Ovary (tissue), 9 donors: ENCODE results near the gene FAN1. TPM values are rescaled to one million over a fixed set of nuclear protein-coding genes. Genes with fewer than 3 reads are reported as not detected.

Source experiments
- DNase-seq, 5 donors: peaks; one replicate each; pipeline ENCODE4 v3.0.0-alpha.2; 2019 to 2020
- H3K27ac ChIP-seq, 2 donors: fragments of 200-600 bp; one replicate each; pipeline versions ENCODE4 v1.5.1 to v1.8.0; 2019 to 2022
- H3K27me3 ChIP-seq: fragments of 200-600 bp; one replicate; pipeline ENCODE4 v1.8.0; 2022
- H3K36me3 ChIP-seq: fragments of 200-600 bp; sonication (generic); one replicate; pipeline ENCODE4 v1.5.1; 2019
- H3K4me1 ChIP-seq: one replicate; pipeline ENCODE4 v1.8.1; 2013; ENCODE audit warnings: mild to moderate bottlenecking, moderate library complexity; ENCODE audit not compliant: insufficient read depth
- H3K4me3 ChIP-seq: fragments of 200-600 bp; sonication (generic); one replicate; pipeline ENCODE4 v1.5.1; 2017
- H3K9me3 ChIP-seq, 2 donors: fragments of 200-600 bp in 1 of 2; sonication (generic) in 1 of 2; one replicate each; pipeline versions ENCODE4 v1.5.1 to v1.8.1; 2013 to 2019; ENCODE audit warnings: mild to moderate bottlenecking in 1 of 2, moderate library complexity in 1 of 2
- EP300 ChIP-seq: sonication (generic); formaldehyde crosslinking; IDR thresholded peaks from one replicate; pipeline ENCODE4 v1.6.1; 2017; ENCODE audit warnings: antibody characterized with exemption
- POLR2A ChIP-seq: fragments of 450-650 bp; IDR thresholded peaks from one replicate; pipeline ENCODE4 v1.6.1; 2017; ENCODE audit warnings: antibody characterized with exemption, mild to moderate bottlenecking, moderate library complexity
- WGBS, 3 donors: extraction: QIAGEN DNeasy Blood & Tissue Kit in 1 of 3; methylation state at CpG; one replicate each; pipeline versions ENCODE4 v1.1.5 to v1.1.7; 2013 to 2017; 5-methylcytosine and 5-hydroxymethylcytosine counted together
- intact Hi-C, 4 donors: fragments of 100-400 bp; cut with DNase I; formaldehyde crosslinking; loops; one replicate each; pipeline versions ENCODE4 v1.11.0 to v1.15.1; 2022 to 2023
- polyA plus RNA-seq, 2 donors: library from polyadenylated mRNA; stranded (reverse); fragments of 200-250 nt in 1 of 2; fragments of 350-450 nt in 1 of 2; fragmentation: Illumina TruSeq in 1 of 2; extraction: RNeasy Lipid Tissue Mini Kit (QIAGEN cat#74804) in 1 of 2; gene quantifications; one replicate each; pipeline ENCODE4 v1.2.3, GENCODE V29; 2013 to 2014
- total RNA-seq, 7 donors: library from RNA; depleted of rRNA in 2 of 7; stranded (reverse); fragments of >200 nt in 2 of 7; fragmentation: NEBNext Ultra II Directional in 3 of 7; extraction: Animal tissue kit (Norgen Biotek cat#: 25700) in 3 of 7; gene quantifications; one replicate each; pipeline versions ENCODE4 v1.1.0 to v1.2.4, GENCODE V29; 2016 to 2023
- TF ChIP-seq, protein P1 (sequence below), 3 donors: fragments of 450-650 bp in 2 of 3; fragments of 200-600 bp in 1 of 3; IDR thresholded peaks; one replicate each; pipeline versions ENCODE4 v1.5.1 to v1.8.0; 2016 to 2022; ENCODE audit warnings: antibody characterized with exemption in 3 of 3, mild to moderate bottlenecking in 1 of 3
- donor health status: DM: no; HTN: no; CAD: no; lungs with moderate emphysema.
- donor health status: DM: no; HTN: no; CAD: no.
- donor health status: Bipolar disorder and iron deficiency.
- donor health status: DM: yes; HTN: yes; CAD: no.
- donor health status: DM: no; HTN: no; CAD: no.
- donor health status: DM: yes; HTN: yes; CAD: no.

FAN1 gene
- total and polyA plus RNA-seq, 9 donors, result 10.1 to 24.1 (median 18.1) TPM

DNA sequence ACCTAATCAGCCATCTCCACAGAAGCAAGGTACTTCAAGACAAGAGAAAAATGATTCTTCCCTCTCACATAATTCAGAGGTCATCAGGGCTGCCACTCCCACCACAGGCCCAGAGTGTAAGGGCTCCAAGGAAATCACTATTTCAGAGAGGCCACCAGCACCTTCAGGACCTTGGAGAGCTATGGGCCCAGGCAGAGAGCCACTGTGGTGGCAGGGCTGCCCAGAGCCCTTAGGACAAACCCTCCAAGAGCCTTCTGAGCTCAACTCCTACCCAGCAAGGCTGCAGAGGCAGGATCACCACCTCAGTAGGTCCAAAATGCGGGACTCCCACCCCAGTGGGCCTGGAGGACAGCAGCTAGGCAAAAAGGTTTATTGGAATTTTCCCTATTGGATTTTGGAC lies 17.9 kb upstream of the FAN1 start:
- 79 to 88% (median 86%) methylated on average over 1 of the region's 1 CpG for WGBS, 3 donors

DNA sequence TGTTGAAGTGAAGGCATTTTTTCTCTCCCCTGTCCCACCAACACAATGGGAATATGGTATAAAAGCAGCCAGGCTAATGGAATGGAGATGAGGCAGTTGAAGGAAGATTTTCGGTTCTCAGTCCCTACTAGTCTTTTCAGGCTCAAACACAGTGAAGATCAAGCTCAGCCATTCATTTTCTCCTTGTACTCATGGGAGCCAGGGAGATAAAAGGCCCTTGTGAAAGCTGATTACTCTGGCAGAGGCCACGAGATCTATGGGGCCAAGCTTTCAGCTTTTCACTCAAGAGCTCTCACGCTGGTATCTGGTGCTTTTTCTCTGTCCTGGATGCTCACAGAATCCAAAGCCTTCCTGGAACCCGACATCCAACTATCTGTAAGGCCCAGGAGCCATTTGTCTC lies 14.5 kb upstream of the FAN1 start:
- intact Hi-C loops, result no loop called here
- H3K27me3 ChIP-seq, result no peaks in the 10 kb centered on the region
- 61 to 81% (median 66%) methylated on average over 4 of the region's 4 CpGs for WGBS, 3 donors

More for the DNA sequence above, 17.9 kb upstream of the FAN1 start:
- TF ChIP-seq POLR2A (no peak), EP300 (no peak)
- TF ChIP-seq, protein P1, sequence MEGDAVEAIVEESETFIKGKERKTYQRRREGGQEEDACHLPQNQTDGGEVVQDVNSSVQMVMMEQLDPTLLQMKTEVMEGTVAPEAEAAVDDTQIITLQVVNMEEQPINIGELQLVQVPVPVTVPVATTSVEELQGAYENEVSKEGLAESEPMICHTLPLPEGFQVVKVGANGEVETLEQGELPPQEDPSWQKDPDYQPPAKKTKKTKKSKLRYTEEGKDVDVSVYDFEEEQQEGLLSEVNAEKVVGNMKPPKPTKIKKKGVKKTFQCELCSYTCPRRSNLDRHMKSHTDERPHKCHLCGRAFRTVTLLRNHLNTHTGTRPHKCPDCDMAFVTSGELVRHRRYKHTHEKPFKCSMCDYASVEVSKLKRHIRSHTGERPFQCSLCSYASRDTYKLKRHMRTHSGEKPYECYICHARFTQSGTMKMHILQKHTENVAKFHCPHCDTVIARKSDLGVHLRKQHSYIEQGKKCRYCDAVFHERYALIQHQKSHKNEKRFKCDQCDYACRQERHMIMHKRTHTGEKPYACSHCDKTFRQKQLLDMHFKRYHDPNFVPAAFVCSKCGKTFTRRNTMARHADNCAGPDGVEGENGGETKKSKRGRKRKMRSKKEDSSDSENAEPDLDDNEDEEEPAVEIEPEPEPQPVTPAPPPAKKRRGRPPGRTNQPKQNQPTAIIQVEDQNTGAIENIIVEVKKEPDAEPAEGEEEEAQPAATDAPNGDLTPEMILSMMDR (IDR thresholded peaks at IDR 0.05), result no peak
- Histone ChIP-seq H3K27ac (no peak overlapping the region), H3K36me3 (no peaks in the 10 kb centered on the region), H3K9me3 (no peaks in the 10 kb centered on the region), H3K27me3 (no peaks in the 10 kb centered on the region), H3K4me3 (no peak overlapping the region), H3K4me1 (no peaks in the 10 kb centered on the region)
- DNase-seq, result no peak
- intact Hi-C loops, result no loop called here

DNA sequence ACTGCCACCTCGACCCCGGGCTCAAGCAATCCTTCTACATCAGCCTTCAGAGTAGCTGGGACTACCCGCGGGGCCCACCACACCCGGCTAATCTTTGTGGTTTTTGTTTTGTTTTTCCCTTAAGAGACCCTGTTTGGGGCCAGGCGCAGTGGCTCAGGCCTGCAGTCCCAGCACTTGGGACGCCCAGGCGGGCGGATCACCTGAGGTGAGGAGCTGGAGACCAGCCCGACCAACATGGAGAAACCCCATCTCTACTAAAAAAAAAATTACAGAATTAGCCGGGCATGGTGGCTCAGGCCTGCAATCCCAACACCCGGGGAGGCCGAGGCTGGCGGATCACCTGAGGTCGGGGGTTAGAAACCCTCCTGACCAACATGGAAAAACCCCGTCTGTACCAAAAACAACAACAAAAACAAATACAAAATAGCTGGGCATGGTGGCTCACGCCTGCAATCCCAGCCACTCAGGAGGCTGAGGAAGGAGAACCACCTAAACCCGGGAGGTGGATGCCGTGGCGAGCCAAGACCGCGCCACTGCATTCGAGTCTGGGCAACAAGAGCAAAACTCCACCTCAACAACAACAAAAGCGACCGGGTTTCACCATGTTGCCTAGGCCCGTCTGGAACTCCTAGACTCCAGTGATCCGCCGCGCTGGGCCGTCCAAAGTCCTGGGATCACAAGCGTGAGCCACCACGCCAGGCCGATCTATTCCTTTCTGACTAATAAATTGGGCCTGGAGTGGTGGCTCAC lies 8.1 kb upstream of the FAN1 start:
- TF ChIP-seq POLR2A (no peak), EP300 (no peak)
- TF ChIP-seq, protein P1 (IDR thresholded peaks at IDR 0.05), result no peak
- Histone ChIP-seq H3K27me3 (no peaks in the 10 kb centered on the region), H3K4me1 (no peaks in the 10 kb centered on the region), H3K27ac (no peak overlapping the region), H3K9me3 (no peaks in the 10 kb centered on the region), H3K4me3 (no peak overlapping the region), H3K36me3 (no peaks in the 10 kb centered on the region)
- DNase-seq, result no peak
- WGBS, 3 donors, result 93 to 94% (median 93%) methylated on average over 33 of the region's 33 CpGs
- intact Hi-C loops, result no loop called here

More for the DNA sequence above, 14.5 kb upstream of the FAN1 start:
- no peak overlapping the region for H3K4me3 ChIP-seq
- H3K4me1 ChIP-seq, result no peaks in the 10 kb centered on the region
- DNase-seq, result no peak
- TF ChIP-seq, protein P1 (IDR thresholded peaks at IDR 0.05), result no peak
- TF ChIP-seq EP300 (no peak), POLR2A (no peak)
- H3K27ac ChIP-seq, result no peak overlapping the region
- no peaks in the 10 kb centered on the region for H3K36me3 ChIP-seq
- H3K9me3 ChIP-seq, result no peaks in the 10 kb centered on the region

DNA sequence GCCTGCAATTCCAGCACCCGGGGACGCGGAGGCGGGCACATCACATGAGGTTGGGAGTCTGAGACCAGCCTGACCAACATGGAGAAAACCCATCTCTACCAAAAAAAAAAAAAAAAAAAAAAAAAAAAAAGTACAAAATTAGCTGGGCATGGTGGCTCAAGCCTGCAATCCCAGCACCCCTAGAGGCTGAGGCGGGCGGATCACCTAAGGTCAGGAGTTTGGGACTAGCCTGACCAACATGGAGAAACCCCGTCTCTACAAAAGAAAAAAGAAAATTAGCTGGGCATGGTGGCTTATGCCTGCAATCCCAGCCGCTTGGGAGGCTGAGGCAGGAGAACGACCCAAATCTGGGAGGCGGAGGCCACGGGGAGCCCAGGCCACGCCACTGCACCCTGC lies 7.5 kb upstream of the FAN1 start:
- no peak for DNase-seq
- no peaks in the 10 kb centered on the region for H3K27me3 ChIP-seq
- H3K36me3 ChIP-seq, result no peaks in the 10 kb centered on the region
- H3K9me3 ChIP-seq, result no peaks in the 10 kb centered on the region
- H3K27ac ChIP-seq, result no peak overlapping the region
- intact Hi-C loops, result no loop called here
- 85 to 87% (median 86%) methylated on average over 12 of the region's 12 CpGs for WGBS, 3 donors
- TF ChIP-seq POLR2A, result no peak
- TF ChIP-seq, protein P1 (IDR thresholded peaks at IDR 0.05), result no peak
- no peak for TF ChIP-seq EP300
- no peak overlapping the region for H3K4me3 ChIP-seq
- no peaks in the 10 kb centered on the region for H3K4me1 ChIP-seq
